Chondrocyte (in vitro differentiated cells): ENCODE data around the gene TPSD1. TPM values are rescaled to one million over a fixed set of nuclear protein-coding genes. Genes with fewer than 3 reads are reported as not detected.

ENCODE experiments used
- DNase-seq: peaks from one replicate; pipeline ENCODE4 v3.0.0; 2021; ENCODE audit warnings: mixed read lengths, low spot score
- H3K27ac Mint-ChIP-seq: one replicate; pipeline ENCODE4 v1.8.0; 2021; ENCODE audit warnings: mild to moderate bottlenecking, moderate library complexity, mixed read lengths; ENCODE audit not compliant: unreplicated experiment
- H3K27me3 Mint-ChIP-seq: 2 replicates; pipeline ENCODE4 v1.8.0; 2021; ENCODE audit warnings: low read depth, mixed read lengths
- H3K36me3 Mint-ChIP-seq: 2 replicates; pipeline ENCODE4 v1.8.0; 2021; ENCODE audit warnings: low read depth, mixed read lengths
- H3K4me1 Mint-ChIP-seq: 2 replicates; pipeline ENCODE4 v1.8.0; 2021; ENCODE audit warnings: low read depth, mild to moderate bottlenecking, mixed read lengths
- H3K4me3 Mint-ChIP-seq: one replicate; pipeline ENCODE4 v1.8.0; 2021; ENCODE audit warnings: mild to moderate bottlenecking, moderate library complexity, mixed read lengths; ENCODE audit not compliant: unreplicated experiment
- H3K9me3 Mint-ChIP-seq: 2 replicates; pipeline ENCODE4 v1.8.0; 2021; ENCODE audit warnings: low read depth, mixed read lengths
- total RNA-seq: library from RNA; stranded (reverse); gene quantifications from 3 replicates; pipeline ENCODE4 v1.2.1, GENCODE V29; 2021
- TF ChIP-seq, protein P1 (sequence below): fragments of 200-600 bp; sonication (generic); IDR thresholded peaks from 2 replicates; pipeline ENCODE4 v1.5.0; 2021; ENCODE audit warnings: antibody characterized with exemption, mild to moderate bottlenecking, moderate library complexity

The TPSD1 gene
- total RNA-seq, 1 donor from 2014 or later: not detected

DNA sequence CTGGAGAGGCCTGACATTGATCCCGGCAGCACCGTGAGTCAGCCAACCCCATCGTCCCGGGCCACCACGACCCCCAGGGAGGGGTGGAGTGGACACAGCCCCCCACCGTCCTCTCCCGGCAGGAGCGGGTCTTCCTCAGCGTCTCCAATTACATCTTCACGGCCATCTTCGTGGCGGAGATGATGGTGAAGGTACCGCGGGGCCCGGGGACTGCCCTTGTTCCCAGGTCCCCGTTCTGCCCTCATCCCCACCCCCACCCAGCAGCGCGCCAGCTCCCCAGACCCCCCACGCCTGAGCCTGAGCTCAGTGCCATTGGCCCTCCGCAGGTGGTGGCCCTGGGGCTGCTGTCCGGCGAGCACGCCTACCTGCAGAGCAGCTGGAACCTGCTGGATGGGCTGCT, 45.4 kb upstream of the TPSD1 start:
- TF ChIP-seq, protein P1, sequence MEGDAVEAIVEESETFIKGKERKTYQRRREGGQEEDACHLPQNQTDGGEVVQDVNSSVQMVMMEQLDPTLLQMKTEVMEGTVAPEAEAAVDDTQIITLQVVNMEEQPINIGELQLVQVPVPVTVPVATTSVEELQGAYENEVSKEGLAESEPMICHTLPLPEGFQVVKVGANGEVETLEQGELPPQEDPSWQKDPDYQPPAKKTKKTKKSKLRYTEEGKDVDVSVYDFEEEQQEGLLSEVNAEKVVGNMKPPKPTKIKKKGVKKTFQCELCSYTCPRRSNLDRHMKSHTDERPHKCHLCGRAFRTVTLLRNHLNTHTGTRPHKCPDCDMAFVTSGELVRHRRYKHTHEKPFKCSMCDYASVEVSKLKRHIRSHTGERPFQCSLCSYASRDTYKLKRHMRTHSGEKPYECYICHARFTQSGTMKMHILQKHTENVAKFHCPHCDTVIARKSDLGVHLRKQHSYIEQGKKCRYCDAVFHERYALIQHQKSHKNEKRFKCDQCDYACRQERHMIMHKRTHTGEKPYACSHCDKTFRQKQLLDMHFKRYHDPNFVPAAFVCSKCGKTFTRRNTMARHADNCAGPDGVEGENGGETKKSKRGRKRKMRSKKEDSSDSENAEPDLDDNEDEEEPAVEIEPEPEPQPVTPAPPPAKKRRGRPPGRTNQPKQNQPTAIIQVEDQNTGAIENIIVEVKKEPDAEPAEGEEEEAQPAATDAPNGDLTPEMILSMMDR: no peak
- Mint-ChIP-seq H3K36me3 (peaks cover 13% of the 10 kb centered on the region), H3K4me3 (no peak overlapping the region), H3K9me3 (no peaks in the 10 kb centered on the region), H3K27me3 (no peaks in the 10 kb centered on the region), H3K27ac (no peak overlapping the region), H3K4me1 (no peaks in the 10 kb centered on the region)
- no peak for DNase-seq

GRCh38 chr16:1211451-1212268, 44.2 kb upstream of the TPSD1 start:
- Mint-ChIP-seq H3K27me3 (no peaks in the 10 kb centered on the region), H3K9me3 (no peaks in the 10 kb centered on the region), H3K36me3 (peaks cover 16% of the 10 kb centered on the region), H3K4me1 (no peaks in the 10 kb centered on the region), H3K27ac (no peak overlapping the region), H3K4me3 (no peak overlapping the region)
- TF ChIP-seq, protein P1: no peak
- DNase-seq: no peak

- H3K27me3 Mint-ChIP-seq: no peaks in the 10 kb centered on the region
- H3K4me1 Mint-ChIP-seq: no peaks in the 10 kb centered on the region
- TF ChIP-seq, protein P1: no peak
- peaks cover 19% of the 10 kb centered on the region for H3K36me3 Mint-ChIP-seq
- no peaks in the 10 kb centered on the region for H3K9me3 Mint-ChIP-seq
- no peak overlapping the region for H3K4me3 Mint-ChIP-seq
- DNase-seq: no peak
- no peak overlapping the region for H3K27ac Mint-ChIP-seq
Measured at GRCh38 chr16:1212616-1213194, 43.2 kb upstream of the TPSD1 start.

- Mint-ChIP-seq H3K4me1 (no peaks in the 10 kb centered on the region), H3K9me3 (no peaks in the 10 kb centered on the region), H3K27me3 (no peaks in the 10 kb centered on the region), H3K4me3 (no peak overlapping the region), H3K27ac (no peak overlapping the region), H3K36me3 (peaks cover 19% of the 10 kb centered on the region)
- no peak for DNase-seq
- TF ChIP-seq, protein P1: no peak
Measured at GRCh38 chr16:1213231-1213630, 42.6 kb upstream of the TPSD1 start.

GRCh38 chr16:1213796-1214372, 42.0 kb upstream of the TPSD1 start:
- Mint-ChIP-seq H3K36me3 (peaks cover 18% of the 10 kb centered on the region), H3K9me3 (no peaks in the 10 kb centered on the region), H3K27ac (no peak overlapping the region), H3K27me3 (no peaks in the 10 kb centered on the region), H3K4me1 (no peaks in the 10 kb centered on the region), H3K4me3 (no peak overlapping the region)
- DNase-seq: no peak
- TF ChIP-seq, protein P1: no peak
